Measurements from ENCODE around the gene PDE11A. TPM values are rescaled to one million over a fixed set of nuclear protein-coding genes. Genes with fewer than 3 reads are reported as not detected.

The PDE11A gene
- total and polyA plus RNA-seq, 9 donors: 0.15 to 2.0 (median 0.42) TPM; not detected in 1

GRCh38 chr2:177727577-177728398 is 344.8 kb downstream of the PDE11A start:
- peak overlapping the region; percentile 4 to 58 for H3K27ac ChIP-seq
- H3K4me1 ChIP-seq (ENCODE audit: insufficient read depth): peaks cover 15% of the 10 kb centered on the region
- intact Hi-C loops (cut with DNase I): no loop called here
- DNase-seq: no peak
- H3K4me3 ChIP-seq: no peak overlapping the region
- H3K36me3 ChIP-seq: no peaks in the 10 kb centered on the region
- TF ChIP-seq CTCF (IDR thresholded peaks at IDR 0.05): no peak
- no peak for TF ChIP-seq POLR2A (IDR thresholded peaks at IDR 0.05)
- no peak for TF ChIP-seq EP300 (IDR thresholded peaks at IDR 0.05)
- H3K9me3 ChIP-seq: no peaks in the 10 kb centered on the region
- 74 to 80% (median 79%) methylated on average over 13 of the region's 13 CpGs for WGBS, 3 donors
- H3K27me3 ChIP-seq: no peaks in the 10 kb centered on the region

DNA sequence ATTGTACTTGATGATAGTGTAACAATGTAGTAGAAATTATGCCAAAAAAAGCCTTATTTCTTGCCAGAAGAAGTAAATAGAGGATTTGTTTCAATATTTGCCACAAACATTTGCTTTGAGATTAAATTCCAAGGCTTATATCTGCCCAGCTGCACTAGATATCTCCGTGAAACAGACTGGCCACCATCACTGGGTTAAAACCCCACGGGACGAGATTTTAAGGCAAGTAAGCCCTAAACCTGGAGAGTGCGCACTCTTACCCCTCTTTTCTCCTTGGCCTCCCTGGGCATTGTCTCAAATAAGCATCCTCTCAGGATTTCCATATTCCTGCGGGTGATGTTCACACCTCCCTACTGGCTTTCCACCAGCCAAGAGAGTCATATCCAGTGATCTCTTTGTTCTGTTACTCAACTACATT is 345.6 kb downstream of the PDE11A start:
- 15 to 33% (median 23%) methylated on average over 5 of the region's 5 CpGs for WGBS, 3 donors
- Histone ChIP-seq H3K27me3 (no peaks in the 10 kb centered on the region), H3K9me3 (no peaks in the 10 kb centered on the region), H3K36me3 (no peaks in the 10 kb centered on the region), H3K4me1 (ENCODE audit: insufficient read depth) (peaks cover 12% of the 10 kb centered on the region), H3K27ac (peak overlapping the region; percentile 4 to 58), H3K4me3 (no peak overlapping the region)
- DNase-seq: no peak
- intact Hi-C loops (cut with DNase I): no loop called here
- TF ChIP-seq CTCF (IDR thresholded peaks at IDR 0.05) (no peak), POLR2A (IDR thresholded peaks at IDR 0.05) (no peak), EP300 (IDR thresholded peaks at IDR 0.05) (no peak)

DNA sequence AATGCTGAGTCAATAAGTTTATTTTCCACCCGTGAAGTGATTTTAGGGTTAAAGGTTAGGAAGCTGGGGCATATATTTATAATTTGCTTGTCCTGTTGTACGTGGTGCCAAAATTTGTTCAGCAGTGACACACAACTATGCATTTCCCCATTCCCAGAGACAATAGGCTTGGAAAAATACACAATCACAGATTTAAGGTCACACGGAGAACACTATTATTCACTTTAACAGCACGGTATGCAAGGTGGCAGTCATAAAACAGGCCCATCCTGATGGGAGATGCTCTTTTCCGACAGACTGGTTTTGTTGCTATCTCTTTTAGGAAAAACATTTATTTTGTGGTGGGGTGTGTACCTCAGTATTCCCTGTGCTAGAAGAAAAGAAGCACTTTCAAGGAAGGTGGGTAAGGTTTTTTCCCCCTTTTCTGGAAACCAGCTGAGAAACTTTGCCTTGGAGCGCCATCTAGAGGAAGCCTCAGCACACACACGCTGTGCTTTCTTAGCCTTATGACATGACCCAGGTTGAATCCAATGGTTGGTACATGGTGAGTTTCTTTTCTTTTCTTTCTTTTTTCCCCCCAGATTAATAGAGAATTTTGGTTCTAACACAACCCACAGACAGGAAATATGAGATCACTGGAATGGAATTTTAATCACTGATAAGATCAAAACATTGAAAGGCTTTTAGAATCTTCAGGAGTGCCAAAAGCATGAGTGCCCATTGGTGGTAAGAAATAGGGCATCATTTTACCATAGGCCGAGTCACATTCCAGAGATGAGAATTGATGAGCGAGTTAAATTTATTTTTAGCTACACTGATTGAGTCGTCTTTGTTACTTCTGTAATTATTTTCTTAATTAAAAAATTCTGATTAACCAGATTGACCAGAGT is 347.9 kb downstream of the PDE11A start:
- TF ChIP-seq CTCF (IDR thresholded peaks at IDR 0.05) (peak; percentile 65 to 82 (median 65)), EP300 (IDR thresholded peaks at IDR 0.05) (no peak)
- intact Hi-C loops (cut with DNase I): no loop called here
- H3K4me3 ChIP-seq: no peak overlapping the region
- H3K4me1 ChIP-seq (ENCODE audit: insufficient read depth): peaks cover 12% of the 10 kb centered on the region
- no peaks in the 10 kb centered on the region for H3K36me3 ChIP-seq
- no peak overlapping the region for H3K27ac ChIP-seq
- H3K9me3 ChIP-seq: no peaks in the 10 kb centered on the region
- WGBS, 3 donors: 21 to 37% (median 37%) methylated on average over 10 of the region's 10 CpGs
- peak; percentile 39 to 73 (median 64) for DNase-seq
- H3K27me3 ChIP-seq: no peaks in the 10 kb centered on the region

DNA sequence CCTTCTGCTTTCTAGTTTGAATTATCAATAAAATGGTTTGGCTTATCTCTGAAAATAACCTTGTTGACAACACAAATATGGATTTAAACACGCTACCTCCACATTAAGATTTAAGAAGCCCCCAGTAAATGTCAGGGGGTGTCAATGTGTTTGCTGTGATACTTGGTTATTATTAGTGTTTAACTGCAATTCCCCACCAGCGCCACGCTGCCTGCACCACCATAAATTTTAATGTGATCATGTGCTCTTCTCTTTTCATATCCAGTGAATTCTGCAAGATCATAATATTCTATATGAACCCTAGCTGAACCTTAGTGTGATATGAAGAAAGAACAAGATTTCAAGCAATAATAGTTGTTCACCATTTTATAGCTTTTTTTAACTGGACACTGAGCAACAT is 349.3 kb downstream of the PDE11A start:
- no peak for DNase-seq
- H3K27ac ChIP-seq: no peak overlapping the region
- H3K9me3 ChIP-seq: no peaks in the 10 kb centered on the region
- intact Hi-C loops (cut with DNase I): no loop called here
- no peaks in the 10 kb centered on the region for H3K36me3 ChIP-seq
- H3K4me1 ChIP-seq (ENCODE audit: insufficient read depth): peaks cover 12% of the 10 kb centered on the region
- no peak overlapping the region for H3K4me3 ChIP-seq
- no peak for TF ChIP-seq CTCF (IDR thresholded peaks at IDR 0.05)
- no peak for TF ChIP-seq POLR2A (IDR thresholded peaks at IDR 0.05)
- TF ChIP-seq EP300 (IDR thresholded peaks at IDR 0.05): no peak
- WGBS, 3 donors: 91 to 97% (median 96%) methylated on average over 3 of the region's 3 CpGs
- H3K27me3 ChIP-seq: no peaks in the 10 kb centered on the region
